HK-2 (cell line): ENCODE data around the gene KRTAP1-5.
"Not testable (repeated sequence)": the region's sequence is repeated elsewhere in the genome, so short reads cannot be mapped to it uniquely, and the experiment has no call there.

Source experiments
- DNase-seq: peaks from one replicate; pipeline ENCODE4 v3.0.0-alpha.2; 2018; ENCODE audit not compliant: unreplicated experiment

KRTAP1-5 gene

DNA sequence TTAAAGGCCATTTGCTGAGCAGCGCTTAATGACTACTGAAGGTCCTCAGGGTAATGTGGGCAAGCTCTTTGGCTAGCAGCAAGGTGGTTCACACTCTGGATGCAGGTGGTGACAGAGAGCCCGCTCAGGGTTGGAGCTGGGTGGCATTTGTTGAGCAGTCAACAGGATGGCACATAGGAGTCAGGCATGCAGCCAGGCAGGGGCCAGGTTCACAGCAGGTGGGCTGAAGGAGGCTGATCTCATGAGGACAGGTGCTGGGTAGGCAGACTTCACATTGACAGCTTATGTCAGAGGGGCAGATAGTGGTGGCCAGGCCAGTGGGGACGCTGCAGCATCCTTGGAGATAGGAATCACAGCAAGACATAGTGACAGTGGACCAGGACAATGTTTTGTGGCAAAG, 22.6 kb downstream of the KRTAP1-5 start:
- no peak for DNase-seq

GRCh38 chr17:41003926-41004325, 23.1 kb downstream of the KRTAP1-5 start:
- DNase-seq: no peak

DNA sequence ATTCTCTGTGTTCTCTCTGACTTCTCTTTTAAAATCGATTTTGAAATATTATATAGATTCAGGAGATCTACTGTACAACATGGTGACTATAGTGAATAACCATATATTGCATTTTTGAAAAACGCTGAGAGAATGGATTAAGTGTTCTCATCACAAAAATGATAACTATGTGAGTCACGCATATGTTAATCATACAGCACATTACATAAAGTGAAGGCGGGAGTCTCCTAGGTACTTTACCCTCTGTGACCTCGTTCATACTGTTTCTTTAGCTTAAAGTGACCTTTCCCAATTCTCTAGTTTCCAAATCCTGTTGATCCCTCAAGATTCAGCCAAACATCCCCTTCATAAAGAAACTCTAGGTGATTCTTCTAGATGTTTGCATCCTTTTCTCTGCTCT, 24.2 kb downstream of the KRTAP1-5 start:
- no peak for DNase-seq

DNA sequence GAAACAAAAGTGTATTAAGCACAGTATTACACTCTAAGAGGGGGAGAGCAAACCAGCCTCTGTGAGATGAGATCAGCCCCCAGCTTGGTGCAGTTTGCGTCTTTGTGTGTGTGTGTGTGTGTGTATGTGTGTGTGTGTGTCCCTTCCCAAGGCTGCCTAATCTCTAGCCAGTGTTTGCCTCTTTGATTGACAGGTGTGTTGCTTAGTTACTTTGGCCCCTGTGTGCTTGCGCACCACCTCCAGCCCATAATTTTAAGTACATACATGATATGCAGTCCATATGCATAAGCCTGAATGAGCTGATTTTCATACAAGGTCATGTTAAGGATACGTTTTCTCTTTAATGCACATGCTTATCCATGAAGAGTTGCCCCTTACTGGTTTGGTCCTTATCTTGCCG, 25.2 kb downstream of the KRTAP1-5 start:
- DNase-seq: no peak

GRCh38 chr17:40999563-40999962, 27.4 kb downstream of the KRTAP1-5 start, which contains the start of gene KRTAP3-2:
Gene KRTAP3-2 (minus strand): TSS chr17:40999906. CDS start chr17:40999853, 53 bp downstream.
- not testable (repeated sequence) for DNase-seq

- DNase-seq: no peak
Measured at GRCh38 chr17:40997361-40997760, 29.6 kb downstream of the KRTAP1-5 start.

DNA sequence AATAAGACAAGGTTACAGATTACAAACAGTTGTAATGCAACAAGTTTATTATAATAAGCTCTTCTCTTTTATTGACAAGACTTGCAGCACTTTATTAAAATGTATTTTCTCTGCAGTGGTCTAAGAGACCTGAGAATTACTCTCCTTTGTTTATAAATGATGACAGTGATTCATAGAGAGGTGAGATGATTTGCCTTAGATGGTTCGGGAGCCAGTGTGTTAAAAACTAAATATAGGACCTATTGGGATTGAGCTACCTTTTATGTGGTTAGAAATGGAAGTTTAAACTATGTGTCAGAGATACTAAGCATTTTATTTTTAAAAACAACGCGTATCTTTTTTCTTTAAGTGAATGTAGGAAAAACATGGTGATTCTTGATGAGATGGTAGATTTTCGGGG, 30.2 kb downstream of the KRTAP1-5 start:
- DNase-seq: no peak

- DNase-seq: no peak
Measured at GRCh38 chr17:40995116-40995515, 31.9 kb downstream of the KRTAP1-5 start.

DNA sequence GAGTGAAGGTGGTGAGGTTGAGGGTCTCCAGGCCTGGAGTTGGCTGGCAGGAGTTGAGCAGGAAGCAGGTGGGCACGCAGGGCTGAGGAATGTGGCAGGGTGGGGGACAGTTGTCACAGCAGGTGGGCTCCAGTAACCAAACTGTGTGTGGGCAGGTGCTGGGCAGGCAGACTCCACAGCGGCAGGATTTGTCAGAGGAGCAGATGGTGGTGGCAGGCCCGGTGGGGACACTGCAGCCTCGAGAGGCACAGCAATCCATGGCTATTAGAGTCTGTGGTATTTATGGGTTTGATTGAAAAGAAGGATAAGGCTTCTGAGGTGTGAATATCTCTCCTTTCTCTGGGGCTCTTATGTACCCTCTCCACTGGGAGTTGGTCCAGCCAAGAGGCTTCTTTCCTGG, 33.2 kb downstream of the KRTAP1-5 start, which contains the start of gene KRTAP3-3:
Gene KRTAP3-3 (minus strand): TSS at position 326 of the 400 bp plus-strand sequence. CDS start 67 bp downstream, at position 259.
- DNase-seq: no peak

DNA sequence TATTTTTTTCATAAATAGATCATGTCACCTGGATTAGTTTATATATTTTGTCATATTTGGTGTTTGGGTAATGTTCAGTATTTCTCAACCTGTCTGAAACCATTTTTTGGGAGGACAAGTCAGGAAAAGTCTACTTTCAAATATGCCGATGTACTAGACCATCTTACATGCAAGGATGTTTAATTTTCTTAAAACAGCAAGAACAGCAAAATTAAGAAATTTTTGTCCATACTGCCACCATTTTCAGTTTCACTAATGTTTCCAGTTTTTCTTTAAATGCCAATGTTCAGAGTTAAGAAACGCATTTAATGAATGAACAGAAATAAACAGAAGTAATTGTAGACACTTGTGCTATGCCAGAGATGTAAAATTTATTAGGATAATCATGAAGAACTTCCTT, 33.9 kb downstream of the KRTAP1-5 start:
- no peak for DNase-seq

GRCh38 chr17:40992666-40993065, 34.3 kb downstream of the KRTAP1-5 start:
- DNase-seq: no peak

DNA sequence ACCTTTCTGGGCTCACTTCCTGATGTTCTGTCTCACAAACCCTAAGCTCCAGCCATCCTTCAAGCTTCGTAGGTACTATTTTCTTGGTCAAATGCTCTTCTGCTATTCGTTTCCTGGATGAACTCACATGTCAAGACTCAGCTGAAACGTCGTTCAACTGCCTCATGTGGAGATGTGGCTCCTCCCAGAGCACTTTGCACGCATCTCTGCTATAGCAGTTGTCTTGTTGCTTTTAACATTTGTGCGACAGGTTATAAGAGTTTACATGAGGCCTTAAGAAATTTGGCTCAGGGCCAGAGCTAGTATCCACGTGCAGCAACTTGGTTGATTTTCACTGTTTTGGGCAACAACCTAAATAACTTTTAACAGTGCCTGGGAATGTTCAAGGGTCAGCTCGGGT, 40.1 kb downstream of the KRTAP1-5 start:
- DNase-seq: no peak

DNA sequence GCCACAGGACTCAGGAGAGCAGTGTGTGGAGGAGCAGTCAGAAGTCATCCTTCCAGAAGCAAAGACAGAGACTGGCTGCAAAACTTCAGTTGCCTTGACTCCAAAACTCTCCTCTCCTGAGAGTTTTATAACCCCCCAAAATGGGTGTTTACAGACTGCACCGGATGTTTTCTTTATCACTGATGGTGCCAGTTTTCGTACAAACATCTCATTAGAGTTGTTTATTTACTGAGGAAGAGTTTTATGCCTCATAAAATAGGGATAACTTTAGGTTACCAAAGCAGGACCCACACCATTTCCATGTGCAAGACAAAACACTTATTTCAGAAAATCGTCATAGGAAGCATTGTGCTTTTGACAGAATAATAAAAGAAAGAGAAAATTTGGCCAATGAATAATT, 42.8 kb downstream of the KRTAP1-5 start, which contains the start of gene KRT40:
Gene KRT40 (minus strand): TSS at position 101 of the 400 bp plus-strand sequence. CDS start 53 bp downstream, at position 48.
- no peak for DNase-seq

- DNase-seq: no peak
Measured at GRCh38 chr17:40981115-40981514, 45.9 kb downstream of the KRTAP1-5 start.

DNA sequence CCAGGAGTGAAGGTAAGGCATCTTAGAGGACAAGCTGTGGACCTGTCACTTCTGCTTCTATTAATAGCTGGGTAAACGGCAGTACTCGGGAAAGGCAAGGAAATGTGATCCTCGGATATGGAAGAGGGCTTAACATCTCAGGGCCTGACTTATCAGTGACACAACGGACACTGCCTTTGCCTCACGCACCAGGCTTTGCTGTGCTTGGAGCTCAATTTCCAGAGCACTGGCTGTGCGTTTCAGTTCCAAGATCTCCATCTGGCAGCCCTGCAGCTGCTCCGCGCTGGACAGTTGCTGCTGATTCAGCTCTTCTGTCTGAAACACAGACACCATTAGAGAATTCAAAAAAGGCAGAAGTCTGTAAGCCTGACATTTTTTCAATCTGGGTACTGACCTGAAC, 46.4 kb downstream of the KRTAP1-5 start:
- DNase-seq: no peak

GRCh38 chr17:40980117-40980516, 46.9 kb downstream of the KRTAP1-5 start:
- no peak for DNase-seq

DNA sequence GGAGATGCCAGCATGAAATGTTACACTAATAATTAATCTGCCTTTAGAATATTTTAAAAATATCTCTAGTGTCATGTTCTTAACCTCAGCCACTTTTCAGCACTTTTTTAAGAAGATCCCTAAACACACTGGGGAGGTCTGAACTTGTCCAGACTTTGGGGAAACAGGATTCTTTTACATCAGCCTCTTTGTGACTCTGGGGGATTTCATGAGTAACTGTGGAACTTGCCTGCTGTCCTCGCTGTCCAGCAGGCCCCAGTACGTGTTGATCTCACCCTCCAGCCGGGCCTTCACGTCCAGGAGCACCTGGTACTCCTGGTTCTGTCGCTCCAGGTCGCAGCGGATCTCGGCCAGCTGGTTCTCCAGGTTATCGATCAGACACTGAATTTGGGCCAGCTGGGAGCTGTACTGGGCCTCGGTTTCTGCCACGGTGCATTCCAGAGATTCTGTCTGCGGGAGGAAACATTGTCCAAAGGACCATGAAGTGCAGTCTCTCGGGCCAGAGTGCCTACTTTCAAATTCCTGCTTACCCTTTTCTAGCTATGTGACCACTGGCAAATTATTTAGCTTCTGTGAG, 48.3 kb downstream of the KRTAP1-5 start:
- no peak for DNase-seq
